ENCODE results near the gene MYL3. TPM values are rescaled to one million over a fixed set of nuclear protein-coding genes. Genes with fewer than 3 reads are reported as not detected.
A peak's percentile ranks its signal among the peaks of the same experiment; 100 is the strongest.

Gene MYL3
- polyA plus RNA-seq, 1 experiment: not detected

GRCh38 chr3:46845860-46846623 lies 17.2 kb downstream of the MYL3 start:
- peak; percentile 49 for TF ChIP-seq CTCF (IDR thresholded peaks at IDR 0.05; ENCODE audit: low read depth, low read length)
- peak overlapping the region; percentile 58 for H3K4me3 ChIP-seq (ENCODE audit: low read depth, low read length)
- DNase-seq (ENCODE audit: low read depth, low spot score): peak; percentile 27
- CTCF ChIA-PET: interaction anchor here (0.6 to 4.3 kb wide), 29 partner anchors 12 to 1434 kb away, joined by 3 to 30 read pairs (median 5); no protein-coding TSS in a partner anchor
- POLR2A ChIA-PET: interaction anchor here (0.5 to 1.1 kb wide), 5 partner anchors 63 to 661 kb away, joined by 3 to 4 read pairs (median 3); no protein-coding TSS in a partner anchor
- peaks cover 7% of the 10 kb centered on the region for H3K27me3 ChIP-seq (ENCODE audit: control insufficient read depth, insufficient read depth, low read length)
- no peaks in the 10 kb centered on the region; the same call in 1 of the 2 replicates for H3K9me3 ChIP-seq (ENCODE audit: control insufficient read depth, insufficient read depth, low read length)
- peak overlapping the region; percentile 47 for H3K27ac ChIP-seq (ENCODE audit: low read depth, low read length)

GRCh38 chr3:46845397-46845859 lies 17.8 kb downstream of the MYL3 start:
- POLR2A ChIA-PET: interaction anchor here (0.5 to 1.1 kb wide), 3 partner anchors 64 to 661 kb away, joined by 3 to 4 read pairs (median 3); no protein-coding TSS in a partner anchor
- Histone ChIP-seq H3K27ac (ENCODE audit: low read depth, low read length) (peak overlapping the region; percentile 47), H3K27me3 (ENCODE audit: control insufficient read depth, insufficient read depth, low read length) (peaks cover 6% of the 10 kb centered on the region), H3K4me3 (ENCODE audit: low read depth, low read length) (peak overlapping the region; percentile 58), H3K9me3 (ENCODE audit: control insufficient read depth, insufficient read depth, low read length) (no peaks in the 10 kb centered on the region; the same call in 1 of the 2 replicates)
- no peak for TF ChIP-seq CTCF (IDR thresholded peaks at IDR 0.05; ENCODE audit: low read depth, low read length)
- CTCF ChIA-PET: interaction anchor here (0.9 to 4.3 kb wide), 14 partner anchors 14 to 503 kb away, joined by 3 to 30 read pairs (median 6); no protein-coding TSS in a partner anchor
- DNase-seq (ENCODE audit: low read depth, low spot score): peak; percentile 52

GRCh38 chr3:46844881-46845312 lies 18.3 kb downstream of the MYL3 start:
- H3K27ac ChIP-seq (ENCODE audit: low read depth, low read length): no peak overlapping the region
- CTCF ChIA-PET: interaction anchor here (1.0 to 4.3 kb wide), 4 partner anchors 22 to 216 kb away, joined by 3 to 30 read pairs (median 12); no protein-coding TSS in a partner anchor
- TF ChIP-seq CTCF (IDR thresholded peaks at IDR 0.05; ENCODE audit: low read depth, low read length): no peak

GRCh38 chr3:46844397-46844796 lies 18.8 kb downstream of the MYL3 start:
- ChIA-PET POLR2A (interaction anchor here (0.7 kb wide), 1 partner anchor 47 kb away, joined by 3 read pairs; no protein-coding TSS in a partner anchor), CTCF (interaction anchor here (1.0 kb wide), 1 partner anchor 68 kb away, joined by 3 read pairs; no protein-coding TSS in a partner anchor)

More at GRCh38 chr3:46844881-46845312, 18.3 kb downstream of the MYL3 start:
- DNase-seq (ENCODE audit: low read depth, low spot score): no peak
- Histone ChIP-seq H3K9me3 (ENCODE audit: control insufficient read depth, insufficient read depth, low read length) (peaks cover 3% of the 10 kb centered on the region), H3K4me3 (ENCODE audit: low read depth, low read length) (peak overlapping the region; percentile 58), H3K27me3 (ENCODE audit: control insufficient read depth, insufficient read depth, low read length) (peaks cover 6% of the 10 kb centered on the region)
- POLR2A ChIA-PET: interaction anchor here (0.7 to 1.1 kb wide), 2 partner anchors 46 to 65 kb away, joined by 3 read pairs; no protein-coding TSS in a partner anchor

More at GRCh38 chr3:46844397-46844796, 18.8 kb downstream of the MYL3 start:
- H3K27ac ChIP-seq (ENCODE audit: low read depth, low read length): no peak overlapping the region
- TF ChIP-seq CTCF (IDR thresholded peaks at IDR 0.05; ENCODE audit: low read depth, low read length): no peak
- DNase-seq (ENCODE audit: low read depth, low spot score): no peak
- peaks cover 3% of the 10 kb centered on the region for H3K9me3 ChIP-seq (ENCODE audit: control insufficient read depth, insufficient read depth, low read length)
- H3K27me3 ChIP-seq (ENCODE audit: control insufficient read depth, insufficient read depth, low read length): peaks cover 6% of the 10 kb centered on the region
- no peak overlapping the region for H3K4me3 ChIP-seq (ENCODE audit: low read depth, low read length)

Data from AG04450 (cell line).